HG03354 (cell line): ENCODE data around the gene RARG.

Source experiments
- ATAC-seq: cut with Tn5 transposase; IDR thresholded peaks from one replicate; pipeline ENCODE4 v1.9.1; 2021; ENCODE audit warnings: mild to moderate bottlenecking; ENCODE audit not compliant: unreplicated experiment, poor library complexity, severe bottlenecking

RARG gene

GRCh38 chr12:53225635-53226424, 6.2 kb downstream of the RARG start:
- no peak for ATAC-seq

- ATAC-seq = no peak
Measured at GRCh38 chr12:53224897-53225634, 6.9 kb downstream of the RARG start.

- ATAC-seq = no peak
Measured at GRCh38 chr12:53224061-53224896, 7.7 kb downstream of the RARG start.

- no peak for ATAC-seq
Measured at GRCh38 chr12:53223389-53224060, 8.5 kb downstream of the RARG start.

DNA sequence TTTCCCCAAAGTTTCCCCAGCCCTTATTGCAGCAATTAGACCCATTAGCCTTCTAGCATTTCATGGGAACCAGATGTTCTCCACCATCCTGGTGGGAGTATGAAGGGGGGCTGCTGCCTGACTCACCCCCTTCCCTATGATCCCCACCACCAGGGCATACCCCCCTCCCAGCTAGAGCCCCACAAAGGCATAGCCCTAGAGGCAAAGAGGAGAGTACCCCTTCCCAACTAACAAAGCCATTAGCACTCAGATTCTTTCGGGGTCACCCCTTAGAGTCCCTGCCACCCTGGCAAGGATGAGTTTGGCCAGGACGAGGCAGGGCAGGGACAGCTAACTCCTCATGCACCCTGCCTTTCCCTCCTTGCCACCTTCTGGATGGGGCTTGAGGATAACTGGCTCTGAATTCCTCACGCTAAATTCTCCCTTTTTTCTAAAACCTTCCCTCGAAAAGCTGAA, 9.2 kb downstream of the RARG start:
- no peak for ATAC-seq

GRCh38 chr12:53222170-53222721, 9.8 kb downstream of the RARG start:
- no peak for ATAC-seq

DNA sequence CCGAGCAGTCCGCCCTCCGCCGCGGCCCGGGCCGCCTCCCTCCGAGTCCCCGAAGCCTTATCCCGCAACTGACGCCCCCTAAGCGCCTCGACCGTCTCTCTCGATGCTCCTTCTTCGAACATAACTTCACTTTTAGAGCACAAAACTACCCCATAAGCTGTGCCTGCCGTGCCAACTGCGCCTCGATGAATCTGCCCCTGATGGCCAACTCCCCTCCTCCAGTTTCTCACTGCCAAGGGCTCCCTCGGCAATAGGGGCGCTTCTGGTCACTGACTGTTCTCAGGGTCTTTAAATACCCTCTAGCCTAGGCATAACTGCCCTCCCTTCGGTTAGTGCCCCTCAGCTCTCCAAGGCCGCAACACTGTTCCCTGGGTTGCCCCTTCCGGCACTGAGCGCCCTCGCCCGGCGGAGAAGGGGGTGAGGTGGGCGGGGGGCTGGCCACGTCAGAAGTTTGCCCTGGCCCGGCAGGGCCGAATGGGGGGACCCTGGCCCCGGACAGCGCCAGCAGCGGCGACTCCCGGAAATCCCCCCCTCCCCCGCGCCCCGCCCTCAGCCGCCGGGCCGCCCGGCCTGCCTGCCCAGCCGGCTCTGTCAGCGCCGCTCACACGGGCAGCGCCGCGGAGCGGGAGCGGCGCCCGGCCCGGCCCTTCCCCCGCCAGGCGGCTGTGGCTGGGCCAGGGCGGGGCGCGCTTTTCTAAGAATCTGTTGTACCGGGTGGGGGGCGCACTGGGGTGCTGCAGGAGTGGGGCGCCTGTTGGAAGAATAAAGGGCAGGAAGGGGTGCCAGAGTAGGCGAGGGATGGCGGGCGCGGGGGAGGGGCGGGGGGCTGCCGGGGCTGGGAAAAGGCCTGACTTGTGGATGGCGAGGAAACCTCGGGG, 10.6 kb downstream of the RARG start:
- peak; percentile 32 for ATAC-seq

GRCh38 chr12:53220694-53221202, 11.3 kb downstream of the RARG start:
- peak; percentile 58 for ATAC-seq

DNA sequence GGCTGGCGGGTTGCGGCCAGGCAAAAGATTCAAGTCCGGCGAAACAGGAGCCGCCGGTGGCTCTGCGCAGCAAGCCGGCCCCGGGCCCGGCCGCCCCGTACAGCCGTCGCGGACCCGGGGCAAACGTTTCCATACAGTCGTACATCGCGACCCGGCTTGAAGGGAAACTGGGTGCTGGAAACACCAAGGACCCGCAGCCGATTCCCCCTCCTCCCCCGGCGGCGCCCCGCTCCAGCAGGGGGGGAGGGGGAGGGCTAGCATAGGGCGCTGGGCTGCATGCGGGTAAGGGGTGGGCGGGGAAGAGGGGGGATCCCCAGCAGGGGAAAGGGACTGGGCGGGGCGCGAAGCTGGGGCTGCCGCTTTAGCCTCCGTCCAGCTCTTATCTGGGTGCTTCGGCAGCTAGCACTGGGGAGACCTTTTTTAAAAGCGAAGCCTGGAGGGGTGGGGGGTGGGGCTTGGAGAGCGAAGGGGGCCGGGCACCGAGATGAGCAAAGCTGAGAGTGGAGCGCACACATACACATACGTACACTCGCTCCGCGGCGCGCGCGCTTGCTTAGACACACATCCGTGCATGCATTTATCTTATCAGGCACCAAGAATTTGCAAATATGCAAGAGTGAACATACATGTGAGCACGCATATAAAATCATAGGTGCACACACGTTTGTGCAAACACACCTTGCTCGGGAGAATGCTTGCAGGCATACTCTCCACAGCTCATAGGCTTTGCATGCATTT, 11.9 kb downstream of the RARG start:
- ATAC-seq = peak; percentile 44

DNA sequence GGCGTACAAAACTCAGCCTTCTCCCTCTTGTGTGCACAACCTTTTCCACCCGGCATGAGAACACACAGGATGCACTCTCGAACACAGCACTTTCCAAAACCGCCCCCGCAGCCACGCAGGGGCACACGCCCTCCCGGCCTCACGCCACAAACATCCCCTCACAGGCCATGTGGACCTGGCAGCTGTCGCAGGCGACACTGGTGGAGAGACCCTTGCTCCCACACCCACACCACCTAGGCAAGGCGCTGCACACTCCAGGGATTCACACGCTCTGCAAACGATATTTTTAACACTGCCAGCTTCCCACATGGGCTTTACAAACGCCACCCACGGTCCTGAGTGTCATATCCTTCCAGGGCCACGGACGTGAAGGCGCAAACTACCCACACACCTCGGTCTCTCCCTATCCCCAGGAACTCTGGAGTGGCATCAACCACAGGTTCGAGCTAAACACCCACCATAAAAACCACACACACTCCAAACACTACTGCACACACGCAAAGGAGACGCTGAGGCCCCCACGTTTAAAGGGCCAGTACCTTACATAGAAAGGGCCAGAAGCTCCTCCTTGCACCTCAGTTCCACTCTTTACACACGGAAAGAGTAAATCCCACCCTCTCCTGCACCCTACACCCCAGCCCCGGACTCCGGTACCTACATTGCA, 12.6 kb downstream of the RARG start:
- ATAC-seq = peak; percentile 8

- no peak for ATAC-seq
Measured at GRCh38 chr12:53218551-53219291, 13.3 kb downstream of the RARG start.

- no peak for ATAC-seq
Measured at GRCh38 chr12:53217931-53218307, 14.1 kb downstream of the RARG start.

DNA sequence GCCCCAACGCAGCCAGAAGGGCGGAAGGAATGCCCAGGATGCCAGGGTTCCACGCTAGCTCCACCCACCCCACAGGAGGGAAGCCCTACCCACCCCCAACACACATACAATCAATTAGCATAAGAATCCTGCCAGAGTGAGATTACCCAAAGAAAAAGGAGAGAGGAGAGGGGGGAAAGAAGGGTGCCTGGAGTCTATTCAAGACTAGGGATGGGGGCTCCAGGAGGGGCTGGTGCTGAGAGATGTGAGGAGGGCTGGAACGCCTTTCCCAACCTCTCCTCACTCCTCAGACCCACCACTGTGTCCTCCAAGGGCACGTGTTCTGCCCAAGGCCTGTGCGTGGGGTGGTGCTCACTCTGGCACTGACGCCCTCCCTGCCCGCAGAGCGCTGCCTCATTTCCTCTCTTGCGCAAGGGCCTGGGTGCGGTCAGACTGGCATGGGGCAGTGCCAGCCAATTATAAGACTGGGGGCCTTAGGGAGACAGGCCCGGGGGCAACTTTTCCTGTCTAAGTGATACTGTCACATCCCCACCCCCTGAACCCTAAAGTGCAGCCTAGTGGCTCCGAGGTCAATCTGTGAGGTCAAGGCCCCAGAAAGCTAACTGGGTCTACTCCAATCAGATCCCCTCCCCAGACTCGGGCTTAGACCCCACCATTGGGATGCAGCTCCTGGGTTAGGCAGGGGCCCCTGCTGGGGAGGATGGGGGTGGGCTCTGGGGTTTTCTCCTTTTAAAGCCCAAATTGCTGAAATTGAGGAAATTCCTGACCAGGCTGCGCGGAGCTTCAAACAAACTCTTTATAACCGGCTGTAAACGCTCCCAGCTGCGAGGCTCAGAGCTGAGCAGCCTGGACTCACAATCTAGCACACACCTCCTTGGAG, 14.7 kb downstream of the RARG start:
- ATAC-seq = no peak

- ATAC-seq = no peak
Measured at GRCh38 chr12:53215497-53215896, 16.5 kb downstream of the RARG start.

DNA sequence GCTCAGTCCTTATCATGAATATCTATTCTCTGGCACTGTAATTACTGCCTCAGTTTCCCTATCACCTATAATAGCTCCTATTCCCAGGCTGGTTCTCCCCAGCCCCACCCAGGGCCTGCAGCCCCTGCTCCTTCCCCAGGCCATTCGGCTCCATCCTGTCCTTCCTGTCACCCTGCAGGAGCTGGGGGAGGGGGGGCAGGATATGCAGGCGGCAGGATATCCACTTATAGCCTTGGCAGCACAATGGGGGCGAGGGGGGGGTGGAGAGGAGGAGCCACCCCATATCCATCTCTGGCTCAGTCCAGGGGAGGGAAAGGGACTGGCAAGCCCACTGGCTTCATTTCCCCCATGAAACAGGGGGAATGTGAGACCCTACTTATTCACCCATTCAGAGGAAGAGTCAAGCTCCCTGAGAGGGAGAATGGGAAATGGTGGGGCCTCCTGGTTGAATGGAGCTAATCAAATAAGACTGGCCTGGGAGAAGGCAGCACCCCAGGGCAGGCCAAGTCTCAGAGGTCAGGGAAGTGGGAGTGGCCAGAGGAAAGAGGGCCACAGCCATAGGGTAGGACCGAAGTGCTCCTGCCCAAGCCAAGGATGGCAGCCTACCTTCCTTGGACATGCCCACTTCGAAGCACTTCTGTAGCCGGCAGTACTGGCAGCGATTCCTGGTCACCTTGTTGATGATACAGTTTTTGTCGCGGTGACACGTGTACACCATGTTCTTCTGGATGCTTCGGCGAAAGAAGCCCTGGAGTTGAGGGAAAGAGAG, 17.1 kb downstream of the RARG start:
- no peak for ATAC-seq
